ENCODE measurements around the gene MFSD1. TPM values are rescaled to one million over a fixed set of nuclear protein-coding genes. Genes with fewer than 3 reads are reported as not detected.

MFSD1 gene
- total RNA-seq, 1 donor from 2014 or later = 26.6 TPM

DNA sequence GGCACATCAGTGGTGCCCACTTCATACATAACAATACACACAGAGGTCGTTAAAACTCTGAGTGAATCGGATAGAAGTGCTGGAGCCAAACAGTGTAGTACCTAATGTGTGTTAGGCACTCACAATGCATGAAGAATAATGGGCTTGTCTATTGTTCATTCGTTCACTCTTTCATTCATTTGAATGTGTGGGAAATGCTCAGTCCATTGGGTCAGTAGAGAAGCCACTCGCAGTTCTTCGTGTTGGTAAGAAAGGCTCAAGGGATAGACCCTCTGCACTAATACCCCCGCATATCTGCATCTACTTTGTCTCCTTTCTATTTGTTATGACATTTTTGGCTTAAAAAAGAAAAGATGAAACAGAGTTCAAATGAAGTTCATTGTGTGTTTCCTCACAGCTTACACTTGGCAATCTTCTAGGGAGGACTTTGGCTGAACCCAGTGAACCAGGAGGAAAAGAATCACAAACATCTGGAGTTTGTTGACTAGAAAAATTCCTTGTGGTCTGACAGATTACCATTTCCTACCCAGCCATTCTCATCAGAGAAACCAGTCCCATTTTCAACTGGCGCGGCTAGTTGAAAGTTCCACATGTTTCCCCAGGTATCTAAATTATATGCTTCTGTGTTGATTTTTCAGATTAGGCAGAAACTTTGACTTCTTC, 32.8 kb upstream of the MFSD1 start:
- Mint-ChIP-seq H3K4me1 (ENCODE audit: low read depth, unreplicated experiment) (no peaks in the 10 kb centered on the region), H3K36me3 (ENCODE audit: unreplicated experiment) (no peaks in the 10 kb centered on the region), H3K4me3 (ENCODE audit: unreplicated experiment) (no peak overlapping the region), H3K27me3 (ENCODE audit: unreplicated experiment) (no peaks in the 10 kb centered on the region), H3K27ac (ENCODE audit: unreplicated experiment) (no peak overlapping the region), H3K9me3 (ENCODE audit: unreplicated experiment) (no peaks in the 10 kb centered on the region)
- TF ChIP-seq, protein P1, sequence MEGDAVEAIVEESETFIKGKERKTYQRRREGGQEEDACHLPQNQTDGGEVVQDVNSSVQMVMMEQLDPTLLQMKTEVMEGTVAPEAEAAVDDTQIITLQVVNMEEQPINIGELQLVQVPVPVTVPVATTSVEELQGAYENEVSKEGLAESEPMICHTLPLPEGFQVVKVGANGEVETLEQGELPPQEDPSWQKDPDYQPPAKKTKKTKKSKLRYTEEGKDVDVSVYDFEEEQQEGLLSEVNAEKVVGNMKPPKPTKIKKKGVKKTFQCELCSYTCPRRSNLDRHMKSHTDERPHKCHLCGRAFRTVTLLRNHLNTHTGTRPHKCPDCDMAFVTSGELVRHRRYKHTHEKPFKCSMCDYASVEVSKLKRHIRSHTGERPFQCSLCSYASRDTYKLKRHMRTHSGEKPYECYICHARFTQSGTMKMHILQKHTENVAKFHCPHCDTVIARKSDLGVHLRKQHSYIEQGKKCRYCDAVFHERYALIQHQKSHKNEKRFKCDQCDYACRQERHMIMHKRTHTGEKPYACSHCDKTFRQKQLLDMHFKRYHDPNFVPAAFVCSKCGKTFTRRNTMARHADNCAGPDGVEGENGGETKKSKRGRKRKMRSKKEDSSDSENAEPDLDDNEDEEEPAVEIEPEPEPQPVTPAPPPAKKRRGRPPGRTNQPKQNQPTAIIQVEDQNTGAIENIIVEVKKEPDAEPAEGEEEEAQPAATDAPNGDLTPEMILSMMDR (IDR thresholded peaks at IDR 0.05; ENCODE audit: partially characterized antibody, unreplicated experiment) = no peak
- no peak for DNase-seq

DNA sequence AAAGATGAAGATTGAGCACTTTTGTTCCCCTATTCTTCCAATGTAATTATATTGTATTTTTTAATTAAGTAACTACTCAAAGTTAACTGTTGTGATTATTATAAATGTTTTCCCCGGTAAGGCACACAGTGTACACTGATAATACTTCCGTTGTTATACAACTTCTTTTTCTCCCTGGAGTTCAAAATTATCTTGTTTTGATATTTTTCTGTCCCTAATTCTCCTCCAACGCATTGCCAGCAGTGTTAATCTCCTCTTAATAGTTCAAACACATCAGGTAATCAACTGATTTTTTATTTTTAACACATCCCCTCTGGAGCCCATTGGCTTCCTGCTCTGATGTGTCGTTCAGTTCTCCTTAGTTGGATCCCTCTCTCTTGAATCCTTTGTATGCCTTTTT, 32.3 kb upstream of the MFSD1 start:
- DNase-seq = no peak
- Mint-ChIP-seq H3K27me3 (ENCODE audit: unreplicated experiment) (no peaks in the 10 kb centered on the region), H3K27ac (ENCODE audit: unreplicated experiment) (no peak overlapping the region), H3K9me3 (ENCODE audit: unreplicated experiment) (no peaks in the 10 kb centered on the region), H3K4me3 (ENCODE audit: unreplicated experiment) (no peak overlapping the region), H3K4me1 (ENCODE audit: low read depth, unreplicated experiment) (no peaks in the 10 kb centered on the region), H3K36me3 (ENCODE audit: unreplicated experiment) (no peaks in the 10 kb centered on the region)
- TF ChIP-seq, protein P1 (IDR thresholded peaks at IDR 0.05; ENCODE audit: partially characterized antibody, unreplicated experiment) = no peak

DNA sequence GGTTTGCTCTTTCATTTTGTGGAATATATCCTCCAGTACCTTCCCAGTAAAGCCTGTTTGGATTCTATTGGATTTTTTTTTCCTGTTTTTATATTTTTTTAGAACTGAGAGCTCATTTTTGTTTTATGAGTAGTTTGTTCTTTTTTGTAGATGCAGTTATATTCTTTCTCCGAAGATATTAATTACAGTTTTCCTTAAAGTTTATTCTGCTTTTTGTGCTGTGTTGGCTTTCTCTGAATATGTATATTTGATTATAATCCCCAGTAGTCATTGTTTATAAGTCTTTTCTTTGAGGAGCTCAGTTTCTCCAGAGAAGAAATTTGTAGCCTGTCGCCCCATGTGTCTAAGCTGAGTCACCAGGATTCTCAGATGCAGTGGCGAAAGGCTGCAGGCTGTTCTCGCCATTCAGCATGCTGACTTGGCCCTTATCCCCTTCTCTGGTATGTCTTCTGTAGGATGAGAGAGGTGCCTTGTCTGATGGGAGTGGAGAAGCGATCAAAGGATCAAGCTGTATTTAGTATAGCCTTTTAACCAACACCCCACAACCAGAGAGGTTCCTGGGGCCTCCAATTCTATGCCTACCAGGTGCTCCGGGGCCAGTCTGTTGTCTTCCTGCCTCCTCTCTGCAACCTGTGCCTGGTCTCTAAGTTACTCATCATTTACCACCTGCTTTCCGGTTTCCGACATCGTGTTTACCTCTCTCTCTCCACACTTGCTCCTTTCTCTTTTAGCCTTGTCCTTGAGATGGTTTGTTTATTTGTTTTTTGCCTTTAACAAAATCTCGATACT, 31.7 kb upstream of the MFSD1 start:
- no peaks in the 10 kb centered on the region for H3K9me3 Mint-ChIP-seq (ENCODE audit: unreplicated experiment)
- no peaks in the 10 kb centered on the region for H3K4me1 Mint-ChIP-seq (ENCODE audit: low read depth, unreplicated experiment)
- no peak overlapping the region for H3K4me3 Mint-ChIP-seq (ENCODE audit: unreplicated experiment)
- H3K36me3 Mint-ChIP-seq (ENCODE audit: unreplicated experiment) = no peaks in the 10 kb centered on the region
- no peak for DNase-seq
- no peaks in the 10 kb centered on the region for H3K27me3 Mint-ChIP-seq (ENCODE audit: unreplicated experiment)
- H3K27ac Mint-ChIP-seq (ENCODE audit: unreplicated experiment) = no peak overlapping the region
- TF ChIP-seq, protein P1 (IDR thresholded peaks at IDR 0.05; ENCODE audit: partially characterized antibody, unreplicated experiment) = no peak

DNA sequence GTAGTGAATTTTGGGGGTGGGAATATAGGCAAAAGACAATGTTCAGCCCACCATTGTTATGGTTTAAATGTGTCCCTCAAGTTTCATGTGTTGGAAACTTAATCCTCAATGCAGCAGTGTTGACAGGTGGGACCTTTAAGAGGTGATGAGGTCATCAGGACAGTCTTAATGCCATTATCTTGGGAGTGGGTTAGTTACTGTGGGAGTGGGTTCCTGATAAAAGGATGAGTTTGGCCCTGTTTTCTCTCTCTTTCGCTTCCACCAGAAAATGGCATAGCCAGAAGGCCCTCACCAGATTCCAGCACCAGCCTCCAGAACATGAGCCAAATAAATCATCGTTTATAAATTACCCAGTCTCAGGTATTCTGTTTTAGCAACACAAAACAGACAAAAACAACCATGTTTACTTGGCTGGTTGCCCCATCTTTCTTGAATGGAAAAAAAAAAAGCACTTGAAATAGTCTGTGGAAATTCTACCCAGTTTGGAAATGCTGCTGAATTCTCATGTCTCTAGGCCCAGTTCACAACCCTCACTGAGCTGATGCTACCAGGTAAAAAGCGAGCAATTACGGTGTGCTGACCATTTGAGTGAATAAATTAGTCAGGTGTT, 31.0 kb upstream of the MFSD1 start:
- Mint-ChIP-seq H3K9me3 (ENCODE audit: unreplicated experiment) (peaks cover 3% of the 10 kb centered on the region), H3K36me3 (ENCODE audit: unreplicated experiment) (no peaks in the 10 kb centered on the region), H3K4me1 (ENCODE audit: low read depth, unreplicated experiment) (no peaks in the 10 kb centered on the region), H3K27ac (ENCODE audit: unreplicated experiment) (no peak overlapping the region), H3K27me3 (ENCODE audit: unreplicated experiment) (no peaks in the 10 kb centered on the region), H3K4me3 (ENCODE audit: unreplicated experiment) (no peak overlapping the region)
- TF ChIP-seq, protein P1 (IDR thresholded peaks at IDR 0.05; ENCODE audit: partially characterized antibody, unreplicated experiment) = no peak
- no peak for DNase-seq

DNA sequence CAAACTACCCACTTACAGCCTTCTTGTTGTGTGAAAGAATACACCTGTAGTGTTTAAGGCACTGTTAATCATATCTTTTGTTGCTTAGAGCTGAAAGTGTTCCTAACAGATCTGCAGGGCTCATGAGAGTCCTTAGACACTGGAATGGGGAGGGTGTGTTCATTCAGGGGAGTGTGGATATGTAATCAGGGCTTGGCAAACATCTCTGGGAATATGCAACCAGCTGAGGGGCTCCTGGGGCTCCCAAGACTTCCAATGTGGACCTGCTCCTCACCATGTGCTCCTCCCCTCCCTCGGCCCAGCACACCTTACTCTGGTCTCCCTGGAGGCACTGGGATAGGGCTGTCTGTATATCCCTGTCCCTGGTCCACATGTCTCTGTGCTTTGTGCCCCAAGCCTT, 30.3 kb upstream of the MFSD1 start:
- no peak overlapping the region for H3K27ac Mint-ChIP-seq (ENCODE audit: unreplicated experiment)

More for the DNA sequence above, 30.3 kb upstream of the MFSD1 start:
- peaks cover 3% of the 10 kb centered on the region for H3K9me3 Mint-ChIP-seq (ENCODE audit: unreplicated experiment)
- H3K4me3 Mint-ChIP-seq (ENCODE audit: unreplicated experiment) = no peak overlapping the region
- DNase-seq = no peak
- H3K27me3 Mint-ChIP-seq (ENCODE audit: unreplicated experiment) = no peaks in the 10 kb centered on the region
- no peaks in the 10 kb centered on the region for H3K4me1 Mint-ChIP-seq (ENCODE audit: low read depth, unreplicated experiment)
- no peaks in the 10 kb centered on the region for H3K36me3 Mint-ChIP-seq (ENCODE audit: unreplicated experiment)
- TF ChIP-seq, protein P1 (IDR thresholded peaks at IDR 0.05; ENCODE audit: partially characterized antibody, unreplicated experiment) = no peak
